Upper lobe of right lung (tissue), 1 donor: ENCODE data around the gene PODXL2. TPM values are rescaled to one million over a fixed set of nuclear protein-coding genes. Genes with fewer than 3 reads are reported as not detected.

Source experiments
- ATAC-seq: fragments of 200-7000 bp; cut with Tn5 transposase; one replicate; pipeline ENCODE4 v1.9.1; 2020; ENCODE audit warnings: mild to moderate bottlenecking, moderate library complexity
- DNase-seq: peaks from one replicate; pipeline ENCODE4 v3.0.0-alpha.2; 2020
- H3K27ac ChIP-seq: fragments of 200-600 bp; one replicate; pipeline ENCODE4 v1.8.0; 2022
- H3K27me3 ChIP-seq: fragments of 200-600 bp; one replicate; pipeline ENCODE4 v1.8.0; 2022; ENCODE audit warnings: mild to moderate bottlenecking
- H3K36me3 ChIP-seq: fragments of 200-600 bp; one replicate; pipeline ENCODE4 v1.8.0; 2022
- H3K4me1 ChIP-seq: fragments of 200-600 bp; one replicate; pipeline ENCODE4 v1.8.0; 2022
- H3K4me3 ChIP-seq: fragments of 200-600 bp; one replicate; pipeline ENCODE4 v1.8.0; 2022; ENCODE audit warnings: mild to moderate bottlenecking
- H3K9me3 ChIP-seq: fragments of 200-600 bp; one replicate; pipeline ENCODE4 v1.8.0; 2022
- CTCF ChIP-seq: fragments of 200-600 bp; IDR thresholded peaks from one replicate; pipeline ENCODE4 v1.8.0; 2022; ENCODE audit warnings: antibody characterized with exemption
- intact Hi-C: fragments of 100-400 bp; cut with DNase I; formaldehyde crosslinking; loops from one replicate; pipeline ENCODE4 v1.11.0; 2022
- total RNA-seq: library from RNA; stranded (reverse); fragmentation: NEBNext Ultra II Directional; extraction: Animal tissue kit (Norgen Biotek cat#: 25700); gene quantifications from one replicate; pipeline ENCODE4 v1.2.1, GENCODE V29; 2021
- donor health status: DM: no; HTN: yes; CAD: no; lungs with severe emphysema.

Gene PODXL2
- total RNA-seq, 1 donor from 2014 or later: 3.7 TPM

- intact Hi-C loops: no loop called here
- DNase-seq: peak; percentile 84
- no peaks in the 10 kb centered on the region for H3K9me3 ChIP-seq
- TF ChIP-seq CTCF: no peak
- no peaks in the 10 kb centered on the region for H3K27me3 ChIP-seq
- H3K27ac ChIP-seq: peak overlapping the region; percentile 56
- H3K4me3 ChIP-seq: peak overlapping the region; percentile 91
- peaks cover 13% of the 10 kb centered on the region for H3K4me1 ChIP-seq
- peak; percentile 59 for ATAC-seq
- peaks cover 21% of the 10 kb centered on the region for H3K36me3 ChIP-seq
These were observed 44.5 kb downstream of the PODXL2 start for GRCh38 chr3:127673191-127674100.

- ATAC-seq (no peak), DNase-seq (peak; percentile 53)
- TF ChIP-seq CTCF: no peak
- Histone ChIP-seq H3K4me1 (peaks cover 13% of the 10 kb centered on the region), H3K36me3 (peaks cover 21% of the 10 kb centered on the region), H3K27ac (peak overlapping the region; percentile 56), H3K27me3 (no peaks in the 10 kb centered on the region), H3K9me3 (no peaks in the 10 kb centered on the region), H3K4me3 (peak overlapping the region; percentile 91)
- intact Hi-C loops: no loop called here
These were observed 45.2 kb downstream of the PODXL2 start for GRCh38 chr3:127674101-127674721.

GRCh38 chr3:127674790-127675189 lies 45.8 kb downstream of the PODXL2 start:
- no peak overlapping the region for H3K4me3 ChIP-seq
- H3K9me3 ChIP-seq: no peaks in the 10 kb centered on the region
- TF ChIP-seq CTCF: no peak
- intact Hi-C loops: no loop called here
- peaks cover 21% of the 10 kb centered on the region for H3K36me3 ChIP-seq
- H3K27me3 ChIP-seq: no peaks in the 10 kb centered on the region
- ATAC-seq: no peak
- no peak overlapping the region for H3K27ac ChIP-seq
- DNase-seq: peak; percentile 34
- peaks cover 13% of the 10 kb centered on the region for H3K4me1 ChIP-seq

- ATAC-seq (peak; percentile 2), DNase-seq (peak; percentile 58)
- Histone ChIP-seq H3K4me1 (peaks cover 13% of the 10 kb centered on the region), H3K36me3 (peaks cover 21% of the 10 kb centered on the region), H3K27me3 (no peaks in the 10 kb centered on the region), H3K4me3 (no peak overlapping the region), H3K9me3 (no peaks in the 10 kb centered on the region), H3K27ac (no peak overlapping the region)
- no peak for TF ChIP-seq CTCF
- intact Hi-C loops: no loop called here
These were observed 46.8 kb downstream of the PODXL2 start for GRCh38 chr3:127675651-127676391.

- H3K4me3 ChIP-seq: no peak overlapping the region
- TF ChIP-seq CTCF: no peak
- ATAC-seq: no peak
- H3K27me3 ChIP-seq: no peaks in the 10 kb centered on the region
- intact Hi-C loops: no loop called here
- H3K36me3 ChIP-seq: peaks cover 21% of the 10 kb centered on the region
- DNase-seq: peak; percentile 44
- no peaks in the 10 kb centered on the region for H3K9me3 ChIP-seq
- H3K27ac ChIP-seq: no peak overlapping the region
- peaks cover 12% of the 10 kb centered on the region for H3K4me1 ChIP-seq
These were observed 47.5 kb downstream of the PODXL2 start for GRCh38 chr3:127676456-127676855.
